ENCODE data around the gene CHMP1A.

The CHMP1A gene

DNA sequence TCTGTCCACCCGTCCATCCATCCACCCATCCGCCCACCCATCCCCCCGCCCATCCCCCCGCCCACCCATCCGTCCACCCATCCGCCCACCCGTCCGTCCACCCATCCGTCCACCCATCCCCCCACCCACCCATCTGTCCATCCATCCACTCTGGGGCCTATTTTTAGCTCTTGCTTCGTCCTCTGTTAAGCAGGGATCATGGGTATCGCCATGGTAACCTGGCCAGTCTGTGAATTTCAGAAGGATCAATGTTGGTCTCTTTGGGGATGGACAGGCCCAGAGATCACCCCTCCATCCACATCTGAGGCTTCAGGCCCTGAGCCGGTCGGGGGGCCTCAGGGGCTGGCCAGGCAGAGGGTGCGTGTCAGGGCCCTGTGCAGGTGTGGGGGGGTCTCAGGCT, 59.3 kb downstream of the CHMP1A start:
- Histone ChIP-seq H3K27me3 (ENCODE audit: insufficient read depth, insufficient read length) (peaks cover 7% of the 10 kb centered on the region), H3K4me3 (ENCODE audit: insufficient read length, low read depth) (no peak overlapping the region), H3K9ac (ENCODE audit: insufficient read length, low read depth) (no peak overlapping the region), H3K4me1 (ENCODE audit: insufficient read depth, insufficient read length) (peaks cover 28% of the 10 kb centered on the region), H3K9me3 (ENCODE audit: insufficient read depth, low read length) (no peaks in the 10 kb centered on the region), H3K36me3 (ENCODE audit: insufficient read depth, insufficient read length, low read length) (peaks cover 20% of the 10 kb centered on the region)
- no peak for TF ChIP-seq ZNF274 (IDR thresholded peaks at IDR 0.05; ENCODE audit: low read depth, low read length)
- no peak for TF ChIP-seq SUZ12 (IDR thresholded peaks at IDR 0.05; ENCODE audit: extremely low read depth, insufficient read depth, insufficient read length)
- TF ChIP-seq YY1 (IDR thresholded peaks at IDR 0.05; ENCODE audit: insufficient read depth, insufficient read length): no peak
- no peak for DNase-seq (ENCODE audit: low read depth, low spot score)

DNA sequence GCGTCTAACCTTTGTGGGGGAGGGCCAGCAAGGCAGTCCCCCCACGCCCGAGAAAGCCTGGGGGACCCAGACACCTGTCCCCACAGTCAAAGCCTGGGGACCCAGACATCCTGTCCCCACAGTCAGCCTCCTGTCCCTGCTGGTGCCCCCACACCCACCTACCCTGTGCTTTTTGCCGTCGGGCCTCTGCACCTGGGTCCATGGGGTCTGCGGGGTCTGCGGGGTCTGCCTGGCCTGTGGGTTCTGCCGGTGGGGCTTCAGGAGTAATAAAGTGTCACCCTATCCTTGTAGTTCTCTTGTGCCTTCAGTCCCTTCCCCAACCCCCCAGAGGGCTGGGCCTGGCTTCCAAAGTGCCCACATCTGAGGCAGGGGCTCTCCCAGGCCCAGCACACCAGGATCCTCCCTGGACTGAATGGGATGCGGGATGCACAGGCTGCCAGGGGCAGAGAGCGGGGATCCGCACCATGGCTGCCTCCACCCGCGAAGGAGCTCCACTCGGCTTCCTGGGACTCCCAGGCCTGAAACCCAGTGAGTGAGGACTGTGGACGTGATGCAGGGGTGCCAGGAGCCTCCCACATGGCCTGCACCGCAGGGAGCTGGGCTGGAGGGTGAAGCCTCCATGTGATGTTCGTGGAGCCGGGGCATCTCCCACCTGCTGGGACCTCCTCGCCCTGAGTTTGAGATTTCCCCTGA, 60.4 kb downstream of the CHMP1A start:
- peaks cover 23% of the 10 kb centered on the region for H3K36me3 ChIP-seq (ENCODE audit: insufficient read depth, insufficient read length, low read length)
- no peak for DNase-seq (ENCODE audit: low read depth, low spot score)
- peaks cover 2% of the 10 kb centered on the region for H3K27me3 ChIP-seq (ENCODE audit: insufficient read depth, insufficient read length)
- no peak overlapping the region for H3K4me3 ChIP-seq (ENCODE audit: insufficient read length, low read depth)
- H3K9ac ChIP-seq (ENCODE audit: insufficient read length, low read depth): no peak overlapping the region
- H3K9me3 ChIP-seq (ENCODE audit: insufficient read depth, low read length): no peaks in the 10 kb centered on the region
- H3K4me1 ChIP-seq (ENCODE audit: insufficient read depth, insufficient read length): peaks cover 17% of the 10 kb centered on the region
- no peak for TF ChIP-seq SUZ12 (IDR thresholded peaks at IDR 0.05; ENCODE audit: extremely low read depth, insufficient read depth, insufficient read length)

DNA sequence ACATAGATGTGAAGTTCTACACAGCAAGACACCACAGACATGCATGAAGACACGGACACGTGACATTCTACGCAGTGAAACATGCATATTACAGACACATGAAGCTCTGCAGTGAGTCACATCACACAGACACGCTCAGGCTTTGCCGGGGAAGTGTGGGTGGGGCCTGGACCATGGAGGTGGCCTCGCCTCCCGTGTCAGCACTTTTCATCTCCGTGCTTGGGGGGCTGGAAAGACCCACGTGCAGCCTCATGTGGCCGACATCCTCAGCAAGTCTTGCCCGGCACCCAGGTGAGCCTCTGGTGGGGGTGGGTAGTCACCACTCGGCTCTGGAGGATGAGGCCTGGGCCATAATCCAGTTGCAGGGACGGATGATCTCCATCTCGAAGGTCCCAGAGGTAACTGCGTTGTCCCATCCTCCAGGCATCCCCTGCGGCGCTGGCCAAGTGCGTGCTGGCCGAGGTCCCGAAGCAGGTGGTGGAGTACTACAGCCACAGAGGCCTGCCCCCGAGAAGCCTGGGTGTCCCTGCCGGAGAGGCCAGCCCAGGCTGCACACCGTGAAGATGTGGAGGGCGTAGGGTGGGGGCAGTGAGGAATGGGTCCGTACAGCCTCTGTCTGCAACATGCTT, 61.3 kb downstream of the CHMP1A start:
- H3K4me3 ChIP-seq (ENCODE audit: insufficient read length, low read depth): no peak overlapping the region
- peaks cover 2% of the 10 kb centered on the region for H3K27me3 ChIP-seq (ENCODE audit: insufficient read depth, insufficient read length)
- no peak for DNase-seq (ENCODE audit: low read depth, low spot score)
- H3K36me3 ChIP-seq (ENCODE audit: insufficient read depth, insufficient read length, low read length): peaks cover 28% of the 10 kb centered on the region
- H3K9me3 ChIP-seq (ENCODE audit: insufficient read depth, low read length): no peaks in the 10 kb centered on the region
- H3K4me1 ChIP-seq (ENCODE audit: insufficient read depth, insufficient read length): peaks cover 13% of the 10 kb centered on the region
- TF ChIP-seq ZNF274 (IDR thresholded peaks at IDR 0.05; ENCODE audit: low read depth, low read length) (no peak), SUZ12 (IDR thresholded peaks at IDR 0.05; ENCODE audit: extremely low read depth, insufficient read depth, insufficient read length) (no peak), YY1 (IDR thresholded peaks at IDR 0.05; ENCODE audit: insufficient read depth, insufficient read length) (no peak)
- H3K9ac ChIP-seq (ENCODE audit: insufficient read length, low read depth): no peak overlapping the region

DNA sequence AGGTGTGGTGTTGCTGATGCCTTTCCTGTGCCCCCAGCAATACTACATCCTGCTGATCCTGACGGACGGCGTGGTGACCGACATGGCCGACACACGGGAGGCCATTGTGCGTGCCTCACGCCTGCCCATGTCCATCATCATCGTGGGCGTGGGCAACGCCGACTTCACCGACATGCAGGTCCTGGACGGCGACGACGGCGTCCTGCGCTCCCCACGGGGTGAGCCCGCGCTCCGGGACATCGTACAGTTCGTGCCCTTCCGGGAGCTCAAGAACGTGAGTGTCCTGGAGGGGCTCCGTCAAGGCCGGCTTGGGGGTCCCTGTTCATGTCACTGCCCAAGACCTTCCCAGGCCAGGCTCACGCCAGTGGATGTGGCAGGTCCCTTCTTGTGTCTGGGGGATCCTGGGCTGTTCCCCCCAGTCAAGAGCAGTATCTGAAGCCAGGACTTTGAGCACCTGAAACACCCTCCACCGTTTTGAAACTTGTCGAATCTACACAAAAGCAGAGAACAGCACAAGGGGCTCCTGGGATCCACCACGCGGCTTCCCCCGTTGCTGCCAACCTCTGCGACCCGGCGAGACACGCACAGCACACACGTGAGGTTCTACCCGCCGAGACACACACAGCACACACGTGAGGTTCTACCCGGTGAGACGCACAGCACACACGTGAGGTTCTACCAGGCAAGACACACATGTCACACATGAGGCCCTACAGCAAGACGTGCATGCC, 62.0 kb downstream of the CHMP1A start:
- Histone ChIP-seq H3K4me1 (ENCODE audit: insufficient read depth, insufficient read length) (peaks cover 13% of the 10 kb centered on the region), H3K9ac (ENCODE audit: insufficient read length, low read depth) (no peak overlapping the region), H3K27me3 (ENCODE audit: insufficient read depth, insufficient read length) (peaks cover 2% of the 10 kb centered on the region), H3K36me3 (ENCODE audit: insufficient read depth, insufficient read length, low read length) (peaks cover 32% of the 10 kb centered on the region), H3K4me3 (ENCODE audit: insufficient read length, low read depth) (no peak overlapping the region), H3K9me3 (ENCODE audit: insufficient read depth, low read length) (no peaks in the 10 kb centered on the region)
- TF ChIP-seq ZNF274 (IDR thresholded peaks at IDR 0.05; ENCODE audit: low read depth, low read length) (no peak), YY1 (IDR thresholded peaks at IDR 0.05; ENCODE audit: insufficient read depth, insufficient read length) (no peak), SUZ12 (IDR thresholded peaks at IDR 0.05; ENCODE audit: extremely low read depth, insufficient read depth, insufficient read length) (no peak)
- DNase-seq (ENCODE audit: low read depth, low spot score): no peak
